ENCODE results near the gene TFB2M.

TFB2M gene

GRCh38 chr1:246550402-246550801, 15.7 kb downstream of the TFB2M start:
- no peak for DNase-seq

- DNase-seq: no peak
Measured at GRCh38 chr1:246549665-246550064, 16.4 kb downstream of the TFB2M start.

DNA sequence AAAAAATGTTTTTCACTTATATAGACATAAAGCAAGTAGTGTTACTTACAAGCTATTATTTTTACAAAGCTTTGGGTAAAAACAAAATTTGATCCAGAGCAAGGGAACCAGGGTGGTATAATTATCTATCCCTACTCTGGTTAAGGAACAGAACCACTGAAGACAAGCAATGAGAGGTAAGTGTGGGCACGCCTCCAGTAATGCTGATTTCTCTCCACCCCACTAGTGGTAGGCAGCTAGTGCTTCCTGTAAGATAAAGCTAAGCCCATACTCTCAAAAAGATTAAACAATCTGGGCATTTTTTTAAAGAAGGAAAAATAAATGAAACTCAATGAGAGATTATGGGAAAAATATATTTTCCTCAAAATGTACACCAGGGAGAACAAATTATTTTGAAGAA, 22.1 kb downstream of the TFB2M start:
- no peak for DNase-seq

GRCh38 chr1:246540738-246541491, 25.1 kb downstream of the TFB2M start:
- DNase-seq: no peak

DNA sequence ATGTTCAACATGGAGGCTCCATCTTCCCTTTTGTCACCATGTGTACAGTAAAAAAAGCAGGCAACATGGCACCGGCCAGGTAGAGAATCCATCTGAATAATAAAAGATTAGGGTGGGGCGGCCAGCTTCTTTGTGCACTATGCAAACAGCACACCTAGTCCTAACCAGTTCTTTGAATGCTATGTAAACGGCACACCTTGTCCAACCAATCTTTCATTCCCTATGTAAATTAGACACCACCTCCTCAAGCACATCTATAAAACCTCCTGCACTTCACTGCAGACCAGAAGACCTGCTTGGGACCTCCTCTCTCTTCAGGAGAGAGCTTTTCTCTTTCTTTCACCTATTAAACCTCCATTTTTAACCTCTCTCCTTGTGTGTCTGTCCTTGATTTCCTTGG, 28.2 kb downstream of the TFB2M start:
- DNase-seq: no peak

GRCh38 chr1:246537441-246537840, 28.6 kb downstream of the TFB2M start:
- DNase-seq: no peak

DNA sequence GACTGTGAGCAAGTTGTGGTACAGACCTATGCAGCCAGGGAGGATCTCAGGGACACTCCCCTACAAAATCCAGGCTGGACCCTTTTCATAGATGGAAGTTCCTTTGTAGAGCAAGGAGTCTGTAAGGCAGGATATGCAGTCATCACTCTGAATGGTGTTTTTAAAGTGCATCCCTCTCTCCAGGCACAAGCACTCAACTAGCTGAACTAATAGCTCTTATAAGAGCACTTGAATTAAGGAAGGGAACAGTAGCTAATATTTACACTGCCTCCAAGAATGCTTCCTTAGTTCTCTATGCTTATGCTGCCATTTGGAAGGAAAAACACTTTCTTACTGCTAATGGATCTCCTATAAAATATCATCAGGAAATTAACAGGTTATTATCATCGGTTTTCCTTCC, 31.9 kb downstream of the TFB2M start:
- no peak for DNase-seq

- no peak for DNase-seq
Measured at GRCh38 chr1:246533371-246533905, 32.6 kb downstream of the TFB2M start.

- no peak for DNase-seq
Measured at GRCh38 chr1:246532519-246532918, 33.5 kb downstream of the TFB2M start.

- DNase-seq: no peak
Measured at GRCh38 chr1:246530482-246530881, 35.6 kb downstream of the TFB2M start.

DNA sequence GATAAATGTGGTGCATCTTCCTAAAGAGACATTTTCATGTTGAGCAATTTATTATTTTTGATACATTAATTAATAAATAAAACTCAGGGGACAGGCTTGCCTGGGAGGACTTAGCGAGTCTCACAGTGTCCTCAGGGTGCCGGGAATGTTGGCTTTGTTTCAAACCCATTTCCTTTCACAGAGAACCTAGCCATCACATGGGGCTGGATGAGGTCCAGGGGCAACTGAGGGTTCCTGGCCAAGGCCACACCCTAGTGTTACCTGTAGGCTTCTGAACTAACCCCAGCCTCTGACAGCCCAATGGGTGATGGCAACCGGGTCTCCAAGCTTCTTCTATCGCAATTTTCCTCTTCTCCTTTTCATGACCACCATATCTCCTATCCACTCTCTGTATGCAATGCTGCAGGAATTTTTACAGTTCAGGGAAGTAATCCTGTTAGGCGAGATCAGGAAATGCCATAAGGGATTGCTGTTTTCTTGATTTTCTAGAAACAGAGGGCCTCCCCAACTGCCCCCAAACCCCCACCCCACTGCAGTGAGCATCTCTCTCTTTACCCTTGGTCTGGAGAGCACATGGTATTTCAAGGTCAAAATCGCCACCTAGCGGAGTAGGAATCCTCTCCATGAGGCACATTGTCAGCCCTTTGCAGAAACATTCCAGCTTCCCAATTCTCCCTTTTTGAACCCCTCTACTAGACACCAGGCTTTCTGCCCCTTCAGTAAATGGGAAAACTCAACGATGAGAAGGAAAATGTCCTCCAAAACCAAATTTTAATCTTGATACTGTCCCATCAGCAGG, 36.9 kb downstream of the TFB2M start:
- DNase-seq: no peak

DNA sequence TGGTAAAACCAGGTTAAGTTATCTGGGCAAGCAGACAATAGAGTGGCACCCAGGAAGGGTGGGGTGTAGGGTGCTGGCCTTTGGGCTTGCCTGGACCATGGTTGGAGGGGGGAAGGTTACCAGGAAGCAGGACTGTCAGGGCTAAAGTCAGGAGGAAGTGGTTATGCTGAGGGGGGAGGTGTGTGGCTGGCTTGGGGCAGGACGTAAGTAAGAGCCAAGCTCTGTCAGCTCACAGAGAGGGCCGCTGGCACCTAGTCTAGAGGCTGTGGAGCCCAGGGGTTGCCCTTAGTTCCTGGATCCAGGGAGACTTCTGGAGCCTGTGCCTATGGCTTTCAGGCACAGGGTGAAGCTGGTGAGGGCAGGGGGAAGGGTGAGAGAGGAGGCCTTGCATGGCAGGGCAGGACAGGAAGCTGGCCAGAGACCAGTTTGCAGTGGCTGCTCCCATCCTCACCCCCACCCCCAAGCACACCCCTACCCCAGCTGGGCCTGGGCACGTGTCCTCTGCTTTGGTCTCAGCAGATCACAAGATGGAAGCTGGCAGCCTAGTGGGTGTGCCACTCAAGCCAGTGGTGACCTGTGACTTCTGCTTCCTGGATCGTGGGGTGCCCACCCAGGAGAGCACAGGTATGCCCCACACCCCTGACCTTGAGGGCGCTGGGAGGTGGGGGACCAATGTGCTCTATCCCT, 38.5 kb downstream of the TFB2M start:
- DNase-seq: no peak

DNA sequence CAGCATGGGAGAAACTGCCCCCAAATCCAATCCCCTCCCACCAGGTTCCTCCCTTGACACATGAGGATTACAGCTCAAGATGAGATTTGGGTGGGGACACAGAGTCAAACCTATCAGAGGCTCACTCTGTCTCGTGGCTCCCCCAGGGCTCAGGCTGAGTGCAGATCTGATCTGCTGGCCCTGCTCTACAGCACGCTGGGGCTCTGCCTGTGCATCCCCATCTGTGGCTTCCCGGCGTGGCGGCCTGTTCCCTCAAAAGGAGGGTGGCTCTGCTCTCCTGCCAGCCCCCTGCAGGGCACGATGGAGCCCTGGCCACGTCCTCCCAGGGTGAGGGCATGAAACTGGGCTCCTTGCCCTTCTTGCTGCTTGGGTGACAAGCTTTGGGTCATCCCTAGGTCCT, 39.1 kb downstream of the TFB2M start:
- DNase-seq: no peak

GRCh38 chr1:246526380-246526779, 39.7 kb downstream of the TFB2M start:
- no peak for DNase-seq

DNA sequence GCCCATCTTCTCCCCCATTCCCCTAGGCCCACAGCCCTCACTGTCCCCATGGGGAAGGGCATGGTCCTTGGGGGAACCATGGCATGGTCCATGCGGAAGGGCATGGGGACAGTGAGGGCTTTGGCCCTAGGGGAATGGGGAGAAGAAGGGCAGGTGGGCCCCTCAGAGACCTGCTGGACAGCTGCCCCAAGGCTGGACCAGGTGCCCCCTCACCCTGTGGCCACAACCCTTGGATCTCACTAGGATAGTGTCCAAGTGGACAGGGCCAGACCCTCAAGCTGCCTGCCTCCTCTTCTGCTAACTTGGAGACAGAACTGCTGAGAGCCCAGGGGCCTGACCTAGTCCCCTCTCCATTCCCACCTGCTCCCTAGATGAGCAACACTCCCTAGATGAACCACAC, 46.5 kb downstream of the TFB2M start:
- no peak for DNase-seq

DNA sequence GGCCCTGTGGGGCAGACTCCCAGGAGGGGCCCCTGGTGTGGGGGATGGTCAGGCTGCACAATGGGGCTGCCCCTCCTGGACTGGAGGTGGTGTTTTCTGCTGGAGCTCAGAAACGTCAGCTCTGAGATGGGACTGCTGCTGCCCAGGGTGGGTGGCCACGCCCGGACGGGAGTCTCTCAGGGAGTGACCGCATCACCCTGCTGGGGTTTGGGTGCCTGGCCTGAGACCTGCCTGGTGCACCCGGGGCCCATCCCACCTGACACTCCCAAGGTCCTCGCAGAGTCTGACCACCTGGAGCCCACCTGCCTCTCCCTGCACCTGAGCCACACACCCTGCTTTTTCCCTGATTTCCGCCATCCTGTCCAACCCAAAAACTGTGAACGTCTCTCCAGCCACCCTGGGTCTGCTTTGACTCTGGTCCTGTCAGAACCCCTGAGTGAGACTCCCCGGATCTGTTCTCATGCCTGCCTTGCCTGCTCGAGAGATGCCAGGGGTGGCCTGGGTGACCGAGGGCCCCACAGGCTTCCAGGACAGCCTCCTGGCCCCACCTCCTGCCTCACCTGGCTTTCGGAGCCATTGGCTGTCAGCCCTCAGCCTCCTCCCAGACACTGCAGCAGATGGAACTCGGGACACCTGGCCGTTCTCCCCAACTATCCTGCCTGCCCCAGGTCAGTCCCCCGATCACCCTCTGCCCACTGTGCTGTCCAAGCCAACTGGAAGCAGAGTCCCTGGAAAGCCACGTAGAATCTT, 47.4 kb downstream of the TFB2M start:
- no peak for DNase-seq

DNA sequence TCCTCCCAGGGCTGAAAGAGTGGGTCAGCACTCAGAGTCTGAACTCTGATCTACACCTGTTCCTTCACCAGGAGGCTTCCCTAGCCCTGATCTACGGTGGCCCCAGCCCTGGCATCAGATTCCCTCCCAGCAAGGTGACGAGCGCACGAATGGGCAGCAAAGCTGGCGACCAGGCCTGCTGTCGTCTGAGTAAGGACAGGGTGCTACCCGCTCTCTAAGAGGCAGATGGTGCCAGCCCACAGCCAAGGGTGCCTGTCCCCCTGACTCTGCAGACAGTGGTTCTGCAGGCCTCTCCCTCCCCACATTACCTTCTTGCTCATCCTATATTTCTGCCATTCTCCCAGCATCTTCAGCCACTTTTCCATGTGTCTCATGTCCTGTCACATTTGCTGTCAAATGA, 48.7 kb downstream of the TFB2M start:
- no peak for DNase-seq

- DNase-seq: no peak
Measured at GRCh38 chr1:246516126-246516525, 49.9 kb downstream of the TFB2M start.

DNA sequence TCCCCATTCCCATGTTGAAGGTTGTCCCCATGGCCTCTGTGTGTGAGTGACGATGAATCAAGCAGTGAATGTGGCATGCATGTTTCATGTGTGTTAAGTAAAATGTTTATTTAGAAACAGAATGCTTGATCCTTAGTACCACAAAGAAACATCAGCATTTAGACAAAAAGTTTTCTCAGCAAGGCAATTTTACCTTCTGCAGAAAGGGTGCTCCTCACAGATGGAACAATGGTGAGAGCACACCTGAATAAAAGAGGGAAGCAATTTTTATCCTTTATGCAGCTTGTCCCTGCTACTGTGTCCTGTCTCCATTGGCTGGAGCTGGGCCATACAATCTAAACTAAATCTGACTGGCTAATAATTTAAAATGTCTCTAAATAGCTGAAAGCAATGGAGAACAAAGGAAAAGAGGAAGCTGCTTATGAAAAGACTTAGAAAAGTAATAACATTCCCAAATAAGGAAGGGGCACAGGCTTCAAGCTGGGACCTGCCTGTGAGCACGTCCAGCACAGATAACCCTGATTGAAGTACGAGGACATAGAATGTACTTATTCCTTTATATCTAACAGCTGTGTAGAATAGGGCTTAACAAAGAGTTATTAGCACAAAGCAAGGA, 50.6 kb downstream of the TFB2M start:
- DNase-seq: no peak

GRCh38 chr1:246513619-246514343, 52.3 kb downstream of the TFB2M start:
- DNase-seq: no peak

DNA sequence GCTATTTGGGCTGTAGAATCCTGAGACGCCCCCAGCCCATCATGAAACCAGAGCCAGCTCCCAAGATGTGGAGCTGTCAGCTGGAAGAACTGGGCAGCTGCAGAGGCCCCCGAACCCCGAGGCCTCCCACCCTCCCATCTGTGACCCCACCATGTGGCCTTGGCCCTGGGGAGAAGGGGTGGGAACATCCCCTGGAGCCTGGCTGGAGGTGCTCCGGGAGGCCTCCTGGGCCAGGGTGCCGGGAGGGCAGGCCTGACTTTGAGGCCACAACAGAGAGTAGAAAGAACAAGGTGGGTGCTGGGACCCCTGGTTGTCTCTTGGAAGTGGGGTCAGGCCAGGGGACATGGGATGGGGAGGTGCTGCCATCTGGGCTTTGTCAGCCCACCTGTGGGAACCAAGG, 53.0 kb downstream of the TFB2M start:
- no peak for DNase-seq

- no peak for DNase-seq
Measured at GRCh38 chr1:246512635-246513034, 53.4 kb downstream of the TFB2M start.

Measured in SHP77 treated with DMSO at 0.1 percent for 48 hours (cell line).